Caco-2 (cell line): ENCODE measurements around the gene C1orf167. TPM values are rescaled to one million over a fixed set of nuclear protein-coding genes. Genes with fewer than 3 reads are reported as not detected.
A peak's percentile ranks its signal among the peaks of the same experiment; 100 is the strongest.

Experiments used
- BruUV-seq: library from RNA; stranded (reverse); fragments of 400-500 nt; replicated peaks from 2 replicates; lab custom pipeline; 2021; lab: Mats Ljungman, UMichigan
- CTCF ChIA-PET: fragments of 300-600 bp; sonication (Branson Sonifier 250); formaldehyde crosslinking; loops from one replicate; lab custom pipeline; 2022; ENCODE audit warnings: antibody characterized with exemption; lab: Charles Lee
- POLR2A ChIA-PET: fragments of 300-600 bp; sonication (Branson Sonifier 250); formaldehyde crosslinking; loops from one replicate; lab custom pipeline; 2022; ENCODE audit warnings: antibody characterized with exemption; lab: Charles Lee
- DNase-seq, 2 experiments: peaks; one replicate each; pipeline versions ENCODE4 v3.0.0 to v3.0.0-alpha.2; 2020 to 2022
- H3K27me3 ChIP-seq: replicated peaks from 2 replicates; pipeline ENCODE4 v1.6.0; 2011; ENCODE audit warnings: low read length; ENCODE audit not compliant: control insufficient read depth, insufficient read depth
- H3K36me3 ChIP-seq: 2 replicates; pipeline ENCODE4 v1.5.1; 2011; ENCODE audit warnings: low read length; ENCODE audit not compliant: control insufficient read depth, insufficient read depth
- H3K4me1 ChIP-seq: fragments of 250-450 bp; sonication (Bioruptor Pico); 2 replicates; pipeline ENCODE4 v1.5.1; 2020; ENCODE audit warnings: mild to moderate bottlenecking
- H3K4me3 ChIP-seq: 2 replicates; pipeline ENCODE4 v1.5.1; 2011; ENCODE audit warnings: low read depth, mild to moderate bottlenecking, control low read depth, low read length
- H3K9me3 ChIP-seq: fragments of 250-450 bp; sonication (Bioruptor Pico); 2 replicates; pipeline ENCODE4 v1.5.1; 2020; ENCODE audit warnings: mild to moderate bottlenecking, moderate library complexity
- H3K27ac Mint-ChIP-seq: one replicate; pipeline ENCODE4 v1.8.0; 2022; ENCODE audit warnings: mixed read lengths; ENCODE audit not compliant: unreplicated experiment
- H3K27me3 Mint-ChIP-seq: one replicate; pipeline ENCODE4 v1.8.0; 2022; ENCODE audit warnings: mixed read lengths; ENCODE audit not compliant: insufficient read depth, unreplicated experiment
- H3K36me3 Mint-ChIP-seq: one replicate; pipeline ENCODE4 v1.8.0; 2022; ENCODE audit warnings: mild to moderate bottlenecking, mixed read lengths; ENCODE audit not compliant: insufficient read depth, unreplicated experiment
- H3K4me1 Mint-ChIP-seq: one replicate; pipeline ENCODE4 v1.8.0; 2022; ENCODE audit warnings: low read depth, mixed read lengths; ENCODE audit not compliant: unreplicated experiment
- H3K4me3 Mint-ChIP-seq: one replicate; pipeline ENCODE4 v1.8.0; 2022; ENCODE audit warnings: mild to moderate bottlenecking, moderate library complexity, mixed read lengths; ENCODE audit not compliant: unreplicated experiment
- H3K9me3 Mint-ChIP-seq: one replicate; pipeline ENCODE4 v1.8.0; 2022; ENCODE audit warnings: mixed read lengths; ENCODE audit not compliant: unreplicated experiment
- CTCF ChIP-seq, 2 experiments: fragments of 200-600 bp in 1 of 2; IDR thresholded peaks; 1 replicate in 1 of 2; 2 replicates in 1 of 2; pipeline versions ENCODE4 v1.5.1 to v1.8.0; 2011 to 2022; ENCODE audit warnings: antibody characterized with exemption in 1 of 2, control low read depth in 1 of 2, inconsistent platforms in 1 of 2, low read depth in 1 of 2, low read length in 1 of 2, mild to moderate bottlenecking in 1 of 2, moderate library complexity in 1 of 2; ENCODE audit not compliant: insufficient read depth in 1 of 2, severe bottlenecking in 1 of 2, unreplicated experiment in 1 of 2
- intact Hi-C: fragments of 100-400 bp; cut with micrococcal nuclease; formaldehyde crosslinking; loops from one replicate; pipeline ENCODE4 v1.10.0; 2022; ENCODE audit not compliant: unreplicated experiment
- total RNA-seq: library from RNA; stranded (reverse); gene quantifications from 2 replicates; pipeline ENCODE4 v1.2.3, GENCODE V29; 2022

C1orf167 gene
- total RNA-seq, 1 experiment from 2014 or later, result 0.64 TPM

- Mint-ChIP-seq H3K9me3 (no peaks in the 10 kb centered on the region), H3K4me1 (no peaks in the 10 kb centered on the region), H3K27me3 (no peaks in the 10 kb centered on the region), H3K4me3 (no peak overlapping the region), H3K27ac (no peak overlapping the region), H3K36me3 (peaks cover 64% of the 10 kb centered on the region)
- BruUV-seq, result no TSS peak
- no peaks in the 10 kb centered on the region for H3K9me3 ChIP-seq
- DNase-seq, result peak; percentile 68 to 81
- CTCF ChIA-PET, result interaction anchor here (0.5 to 1.6 kb wide), 9 partner anchors 13 to 175 kb away, joined by 3 to 11 read pairs (median 4); partner anchors contain the start of genes CLCN6, FBXO6 and MTHFR
- H3K4me1 ChIP-seq, result no peaks in the 10 kb centered on the region
- TF ChIP-seq CTCF (IDR thresholded peaks at IDR 0.05; ENCODE audit: insufficient read depth in 1 of 2, low read depth in 1 of 2, low read length in 1 of 2, severe bottlenecking in 1 of 2, unreplicated experiment in 1 of 2), result peak; percentile 92 to 98
- intact Hi-C loops, result loop anchor here (1.0 to 5.0 kb wide), 2 partner anchors 56 to 69 kb away; no protein-coding TSS in a partner anchor
- H3K4me3 ChIP-seq, result no peak overlapping the region
- H3K36me3 ChIP-seq, result peaks cover 16% of the 10 kb centered on the region
- no peaks in the 10 kb centered on the region for H3K27me3 ChIP-seq
- POLR2A ChIA-PET, result interaction anchor here (1.0 kb wide), 1 partner anchor 69 kb away, joined by 4 read pairs; no protein-coding TSS in a partner anchor
Observed at GRCh38 chr1:11838349-11839272, 76.6 kb downstream of the C1orf167 start.

Other genes with a start within 250 kb of the C1orf167 start
- gene FBXO2, start 107.8 kb upstream of the C1orf167 start, total RNA-seq, result 78.5 and 79.8 TPM in 2 replicates
- 21.2 and 22.6 TPM in 2 replicates for gene FBXO44, start 107.3 kb upstream of the C1orf167 start, total RNA-seq
- 9.1 and 9.7 TPM in 2 replicates for gene FBXO6, start 98.0 kb upstream of the C1orf167 start, total RNA-seq
- 45.2 and 49.9 TPM in 2 replicates for gene MAD2L2, start 81.0 kb upstream of the C1orf167 start, total RNA-seq
- gene DRAXIN, start 70.5 kb upstream of the C1orf167 start, total RNA-seq, result 0.05 TPM in 1 of 2 replicates, not detected in the other
- 44.2 and 44.4 TPM in 2 replicates for gene AGTRAP, start 26.1 kb upstream of the C1orf167 start, total RNA-seq
- gene MTHFR, start 43.8 kb downstream of the C1orf167 start, total RNA-seq, result 27.8 and 28.6 TPM in 2 replicates
- 30.4 and 34.9 TPM in 2 replicates for gene CLCN6, start 44.0 kb downstream of the C1orf167 start, total RNA-seq
- gene NPPA, start 85.6 kb downstream of the C1orf167 start, total RNA-seq, result not detected in 2 replicates
- gene NPPB, start 96.8 kb downstream of the C1orf167 start, total RNA-seq, result 43.4 and 69.9 TPM in 2 replicates
- gene KIAA2013, start 164.2 kb downstream of the C1orf167 start, total RNA-seq, result 46.1 and 47.3 TPM in 2 replicates
- gene PLOD1, start 172.5 kb downstream of the C1orf167 start, total RNA-seq, result 89.3 and 91.7 TPM in 2 replicates
- 73.9 and 74.1 TPM in 2 replicates for gene MFN2, start 218.3 kb downstream of the C1orf167 start, total RNA-seq